LoVo (cell line): ENCODE measurements around the gene ZNF747.
"Not testable (repeated sequence)": the region's sequence is repeated elsewhere in the genome, so short reads cannot be mapped to it uniquely, and the experiment has no call there.

Experiments used
- DNase-seq: peaks from one replicate; pipeline ENCODE4 v3.0.0-alpha.2; 2016; ENCODE audit warnings: low spot score

The ZNF747 gene

DNA sequence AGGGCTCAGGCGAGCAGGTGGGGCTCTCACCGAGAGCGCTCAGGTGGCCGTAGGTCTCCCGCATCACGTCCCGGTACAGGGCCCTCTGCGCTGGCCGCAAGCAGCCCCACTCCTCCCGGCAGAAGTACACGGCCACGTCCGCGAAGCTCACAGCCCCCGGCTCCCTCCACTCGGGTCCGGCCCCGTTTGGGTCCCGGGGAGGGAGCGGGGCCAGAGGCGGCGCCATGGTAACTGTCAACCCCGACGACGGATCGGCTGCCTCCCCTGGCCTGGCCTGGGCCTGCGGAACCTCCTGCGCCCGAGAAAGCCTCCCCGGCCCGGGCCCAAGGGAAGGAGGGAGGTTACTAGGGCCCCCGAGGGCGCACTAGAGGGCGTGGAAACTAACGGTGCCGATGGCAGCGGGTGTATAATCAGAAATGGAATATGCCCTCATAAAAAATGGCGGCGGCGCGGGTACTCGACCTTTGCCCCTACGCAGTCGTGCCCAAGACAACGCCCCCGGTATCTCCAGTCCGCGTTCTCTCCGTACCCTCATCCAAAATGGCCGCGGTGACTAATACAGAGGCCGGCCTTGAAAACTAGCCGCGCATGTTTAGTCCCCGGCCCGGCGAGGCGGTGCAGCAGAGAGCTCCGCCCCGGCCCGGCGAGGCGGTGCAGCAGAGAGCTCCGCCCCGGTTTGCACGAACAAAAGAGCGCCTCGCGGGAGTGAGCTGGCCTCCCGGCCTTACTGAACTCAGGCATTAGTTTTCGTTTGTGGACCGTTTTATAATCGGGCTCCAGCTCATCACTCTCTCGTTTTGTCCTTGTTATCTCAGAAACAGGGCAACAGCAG is 23.5 kb upstream of the ZNF747 start, which contains the start of gene ZNF764:
ZNF764 (minus strand) TSS at position 418 of the 832 bp plus-strand sequence; CDS start at position 226, 192 bp downstream.
- DNase-seq: peak; percentile 98

DNA sequence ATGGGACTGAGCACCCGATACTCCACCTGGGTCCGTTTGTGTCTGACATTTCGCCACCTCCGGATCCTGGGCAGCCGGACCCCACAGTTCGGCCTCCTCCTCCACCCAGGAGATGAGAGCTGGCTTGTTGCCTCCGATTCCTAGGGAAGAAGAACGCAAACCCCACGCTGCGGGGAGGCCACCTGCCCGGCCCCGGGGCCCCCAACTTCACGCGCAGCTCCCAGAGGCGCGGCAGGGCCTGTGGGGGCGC is 23.0 kb upstream of the ZNF747 start:
- no peak for DNase-seq

DNA sequence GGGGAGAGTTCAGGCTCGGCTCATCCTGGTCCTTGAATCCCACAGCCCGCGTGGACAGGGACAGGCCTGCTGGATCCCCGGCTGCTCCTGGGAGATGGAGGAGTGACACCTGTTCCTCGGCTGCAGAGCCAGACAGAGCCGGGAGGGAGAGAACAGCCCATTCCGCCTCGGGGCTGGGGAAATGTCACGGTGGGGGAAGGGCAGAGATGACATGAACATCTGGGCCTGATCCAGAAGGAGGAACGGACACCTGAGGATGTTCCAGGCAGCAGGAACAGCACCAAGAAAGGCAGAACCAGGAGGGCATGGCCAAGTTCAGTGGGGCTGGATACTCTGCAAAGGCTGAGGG is 21.4 kb upstream of the ZNF747 start:
- no peak for DNase-seq

DNA sequence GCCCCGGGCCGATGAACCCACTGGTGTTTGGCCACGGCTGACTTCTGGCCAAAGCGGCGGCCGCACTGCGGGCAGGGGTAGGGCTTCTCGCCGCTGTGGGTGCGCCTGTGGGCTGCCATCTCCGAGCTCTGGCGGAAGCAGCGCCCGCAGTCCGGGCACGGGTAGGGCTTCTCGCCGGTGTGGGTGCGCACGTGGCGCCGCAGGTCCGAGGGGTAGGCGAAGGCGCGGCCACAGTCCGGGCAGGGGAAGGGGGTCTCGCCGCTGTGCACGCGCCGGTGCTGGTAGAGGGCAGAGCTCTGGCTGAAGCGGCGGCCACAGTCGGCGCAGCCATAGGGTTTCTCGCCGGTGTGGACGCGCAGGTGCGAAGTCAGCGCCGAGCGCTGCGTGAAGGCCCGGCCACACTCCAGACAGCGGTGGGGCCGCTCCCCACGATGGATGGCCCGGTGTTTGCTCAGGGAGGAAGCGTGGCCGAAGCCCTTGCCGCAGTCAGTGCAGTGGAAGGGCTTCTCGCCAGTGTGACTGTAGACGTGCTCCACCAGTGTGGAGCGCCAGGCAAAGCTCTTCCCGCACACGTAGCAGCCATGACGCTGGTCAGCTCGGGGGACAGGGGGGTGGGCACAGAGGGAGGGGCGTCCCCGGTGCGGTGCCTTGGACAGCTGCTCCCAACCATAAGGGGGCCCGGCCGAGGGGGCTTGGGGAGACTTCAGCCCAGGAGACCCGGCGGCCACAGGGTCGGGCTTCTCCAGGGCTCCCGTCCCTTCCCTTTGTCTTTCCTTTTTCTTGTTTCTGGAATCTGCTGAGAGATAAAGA is 20.9 kb upstream of the ZNF747 start:
- no peak for DNase-seq

DNA sequence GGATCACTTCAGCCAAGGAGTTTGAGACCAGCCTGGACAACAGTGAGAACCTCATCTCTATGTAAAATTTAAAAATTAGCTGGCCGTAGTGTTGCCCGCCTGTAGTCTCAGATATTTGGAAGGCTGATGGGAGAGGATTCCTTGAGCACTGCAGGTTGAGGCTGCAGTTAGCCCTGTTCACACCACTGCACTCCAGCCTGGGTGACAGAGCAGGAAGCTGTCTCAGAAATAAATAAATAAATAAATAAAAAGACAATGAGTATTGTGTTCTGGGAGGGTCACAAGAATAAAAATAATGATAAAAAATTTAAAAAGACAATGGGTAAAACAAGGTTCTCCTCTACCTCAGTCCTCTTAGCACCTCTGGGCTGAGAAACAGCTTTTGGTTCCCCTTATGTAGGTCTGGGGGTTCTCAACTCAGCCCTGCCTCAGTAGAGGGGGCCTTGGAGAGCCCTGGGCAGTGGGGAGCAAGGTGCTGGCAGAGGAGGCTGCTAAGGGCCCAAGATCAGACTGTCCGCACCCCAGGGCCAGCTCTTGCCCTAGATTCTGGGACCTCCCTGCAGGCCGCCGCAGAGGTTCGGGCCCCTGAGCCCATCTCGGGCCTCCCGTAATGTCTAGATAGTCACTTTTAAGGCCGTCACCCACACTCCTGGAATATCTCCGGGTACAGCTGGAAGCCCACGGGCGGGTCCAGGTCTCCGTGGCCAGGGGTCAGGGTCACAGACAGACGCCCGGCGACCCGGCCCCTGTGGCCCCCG is 20.1 kb upstream of the ZNF747 start:
- no peak for DNase-seq

DNA sequence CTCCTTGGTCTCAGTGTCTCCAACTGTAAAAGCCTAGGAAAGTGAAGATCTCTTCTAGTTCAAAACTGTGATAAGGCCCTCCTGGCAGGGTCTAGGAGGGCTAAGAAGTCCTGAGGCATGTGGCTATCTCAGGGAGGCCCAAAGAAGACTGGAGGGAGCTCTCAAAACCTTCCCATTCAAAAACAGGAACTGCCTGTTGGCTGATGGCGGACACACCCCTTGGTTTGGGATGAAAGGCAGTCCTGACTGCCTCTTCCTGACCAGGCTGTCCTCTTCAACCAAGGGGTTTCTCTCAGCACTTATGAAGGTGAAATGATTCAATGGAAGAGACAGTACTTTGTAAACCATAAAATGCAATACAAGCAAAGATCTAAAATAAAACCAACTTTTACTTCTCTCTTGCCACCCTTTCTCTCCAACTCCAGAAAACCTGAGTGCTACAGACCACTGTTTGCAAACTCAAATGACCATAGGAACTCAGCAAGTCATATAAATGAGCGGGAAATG is 18.8 kb upstream of the ZNF747 start:
- DNase-seq: no peak

DNA sequence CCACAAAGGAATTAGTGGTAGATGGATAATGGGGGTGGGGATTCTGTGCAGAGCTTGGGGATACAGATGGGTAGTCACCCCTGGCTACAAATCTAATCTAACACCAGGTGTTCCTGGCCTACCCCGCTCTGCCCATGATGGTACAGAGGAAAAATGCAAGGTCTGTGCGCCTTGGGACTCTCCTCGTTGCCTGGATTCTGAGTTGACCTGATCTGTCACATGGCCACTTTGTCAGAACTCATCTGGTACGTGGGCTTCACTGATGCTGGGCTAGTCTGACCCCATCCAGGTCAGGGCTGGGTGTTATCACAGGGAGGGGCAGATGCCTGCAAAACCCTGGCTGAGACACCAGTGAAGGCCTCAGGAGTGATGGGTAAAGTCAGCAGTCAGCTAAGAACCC is 18.3 kb upstream of the ZNF747 start:
- no peak for DNase-seq

DNA sequence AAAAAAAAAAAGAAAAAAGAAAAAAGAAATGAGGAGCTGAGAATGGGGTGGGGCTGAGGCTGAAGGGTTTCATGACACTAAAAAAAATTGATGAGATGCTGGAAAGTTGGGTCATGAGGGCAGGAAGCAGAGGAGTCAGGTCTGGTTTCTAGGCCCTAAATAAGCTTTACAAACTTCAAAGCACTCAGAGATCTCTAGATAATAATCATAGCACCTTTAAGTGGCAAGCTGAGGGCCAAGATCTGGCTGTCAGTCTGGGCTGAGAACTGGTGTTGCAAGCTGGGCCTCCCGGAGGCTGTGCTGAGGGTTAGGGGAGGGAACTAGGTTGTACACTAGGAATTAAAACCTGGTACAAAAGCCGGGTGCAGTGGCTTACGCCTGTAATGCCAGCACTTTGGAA is 17.1 kb upstream of the ZNF747 start:
- DNase-seq: no peak

DNA sequence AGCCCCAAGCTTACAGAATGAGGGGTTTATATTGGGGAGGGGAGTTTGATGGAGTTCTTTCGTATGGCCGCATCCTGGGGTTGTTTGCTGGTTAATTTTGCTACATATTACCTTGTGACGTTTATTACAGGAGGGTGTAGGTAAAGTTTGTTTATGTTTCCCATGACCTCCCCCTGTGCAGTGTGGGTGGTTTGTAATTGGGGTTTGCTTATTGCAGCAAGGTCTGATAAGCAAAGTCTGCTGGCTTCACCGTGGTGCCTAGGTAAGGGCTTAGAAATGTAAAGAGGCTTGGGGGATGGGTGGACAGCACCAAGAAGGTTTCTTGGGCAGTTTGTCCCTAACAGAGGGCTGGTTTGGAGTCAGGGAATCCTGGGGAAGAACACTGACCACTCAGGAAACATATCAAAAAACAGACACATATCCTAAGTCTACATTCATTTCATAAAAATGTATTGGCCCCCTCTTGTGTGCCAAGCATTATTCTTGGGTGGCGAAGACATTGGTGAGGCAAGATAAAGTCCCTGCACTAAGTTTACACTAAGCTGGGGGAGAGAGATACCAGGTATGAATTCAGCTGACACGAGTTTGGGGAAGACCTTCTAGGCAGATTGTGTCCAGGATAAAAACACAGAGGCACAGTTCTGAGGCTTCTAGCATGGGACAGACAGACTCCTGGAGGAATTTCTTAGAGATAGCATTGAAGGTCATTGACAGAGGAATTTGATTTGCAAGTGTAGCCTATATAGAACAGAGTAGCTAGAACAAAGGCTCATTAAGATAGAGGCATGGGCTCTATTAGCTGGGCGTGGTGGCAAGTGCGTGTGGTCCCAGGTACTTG is 14.0 kb upstream of the ZNF747 start:
- no peak for DNase-seq

DNA sequence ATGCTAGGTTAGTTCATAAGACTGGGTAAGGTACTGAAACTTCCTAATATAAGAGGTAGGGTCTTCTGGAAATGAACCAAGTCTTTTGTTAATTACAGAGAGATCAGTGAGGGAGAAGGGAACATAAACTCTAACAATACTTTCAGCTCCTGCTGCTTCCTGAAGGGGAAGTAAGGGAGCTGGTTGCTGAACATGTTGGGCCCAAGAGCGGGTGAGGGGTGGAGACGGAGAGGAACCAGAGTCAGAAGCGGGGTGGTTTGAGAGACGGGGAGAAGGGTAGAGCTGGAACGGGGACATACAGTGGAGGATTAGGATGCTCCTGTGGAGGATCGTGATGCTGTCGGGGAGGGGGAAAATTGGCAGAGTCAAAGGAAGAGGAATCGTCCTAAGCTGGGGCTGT is 11.5 kb upstream of the ZNF747 start:
- no peak for DNase-seq

DNA sequence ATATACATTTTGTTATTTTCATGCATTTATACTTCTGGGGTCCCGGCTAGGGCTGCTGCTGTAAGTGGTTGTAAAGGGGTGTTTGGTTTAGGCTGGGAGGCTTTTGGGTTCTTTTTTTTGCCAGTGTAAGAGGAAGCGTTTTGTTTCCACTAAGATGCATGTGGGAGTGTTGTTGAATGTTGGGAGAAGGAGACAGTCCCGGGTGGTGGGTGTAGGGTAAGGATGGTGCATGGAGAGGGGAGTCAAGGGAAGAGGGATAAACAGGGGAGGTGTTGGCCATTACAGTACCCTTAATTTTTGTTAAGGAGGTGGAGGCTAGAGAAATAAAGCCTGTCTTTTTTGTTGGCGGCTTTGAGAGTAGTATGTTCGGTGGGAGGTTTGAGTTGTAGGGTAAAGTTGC is 8.4 kb upstream of the ZNF747 start:
- DNase-seq: no peak

DNA sequence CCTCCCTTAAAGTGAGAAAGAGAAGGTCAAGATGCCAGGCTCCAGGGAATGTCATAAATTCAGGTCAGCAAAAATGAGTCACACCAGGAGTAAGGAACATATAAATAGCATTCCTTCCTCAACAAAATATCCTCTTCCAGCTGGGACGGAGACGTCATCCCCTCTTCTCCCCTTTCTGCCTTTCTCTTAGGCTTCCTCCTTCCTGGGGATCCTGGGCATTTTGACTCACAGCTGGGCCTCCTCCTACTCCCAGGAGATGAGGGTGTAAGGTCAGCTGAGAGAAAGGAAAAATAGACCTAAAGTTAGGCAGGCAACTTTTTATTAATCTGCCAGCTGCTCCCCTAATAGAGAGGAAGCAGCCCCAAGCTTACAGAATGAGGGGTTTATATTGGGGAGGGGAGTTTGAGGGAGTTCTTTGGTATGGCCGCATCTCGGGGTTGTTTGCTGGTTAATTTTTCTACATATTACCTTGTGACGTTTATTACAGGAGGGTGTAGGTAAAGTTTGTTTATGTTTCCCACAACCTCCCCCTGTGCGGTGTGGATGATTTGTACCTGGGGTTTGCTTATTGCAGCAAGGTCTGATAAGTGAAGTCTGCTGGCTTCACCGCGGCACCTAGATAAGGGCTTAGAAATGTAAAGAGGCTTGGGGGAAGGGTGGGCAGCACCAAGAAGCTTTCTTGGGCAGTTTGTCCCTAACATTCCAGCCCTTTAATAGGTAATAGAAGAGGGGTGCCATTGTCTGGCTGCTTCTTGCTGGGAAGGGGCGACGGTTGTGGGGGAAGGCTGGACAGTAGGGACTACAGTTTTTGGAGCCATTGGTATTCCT is 7.1 kb upstream of the ZNF747 start:
- DNase-seq: no peak

DNA sequence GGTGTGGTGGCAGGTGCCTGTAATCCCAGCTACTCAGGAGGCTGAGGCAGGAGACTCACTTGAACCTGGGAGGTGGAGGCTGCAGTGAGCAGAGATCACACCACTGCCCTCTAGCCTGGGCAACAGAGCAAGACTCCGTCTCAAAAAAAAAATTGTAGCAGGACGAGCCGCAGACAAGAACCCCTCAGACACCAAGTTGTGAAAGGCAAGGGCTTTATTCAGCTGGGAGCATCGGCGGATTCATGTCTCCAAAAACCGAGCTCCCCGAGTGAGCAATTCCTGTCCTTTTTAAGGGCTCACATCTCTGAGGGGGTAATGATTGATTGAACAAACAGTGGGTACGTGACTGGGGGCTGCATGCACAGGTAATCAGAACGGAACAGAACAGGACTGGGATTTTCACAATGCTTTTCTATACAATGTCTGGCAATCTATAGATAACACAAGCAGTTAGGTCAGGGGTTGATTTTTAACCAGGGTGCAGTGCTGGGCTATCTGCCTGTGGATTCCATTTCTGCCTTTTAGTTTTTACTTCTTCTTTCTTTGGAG is 6.3 kb upstream of the ZNF747 start:
- not testable (repeated sequence) for DNase-seq

DNA sequence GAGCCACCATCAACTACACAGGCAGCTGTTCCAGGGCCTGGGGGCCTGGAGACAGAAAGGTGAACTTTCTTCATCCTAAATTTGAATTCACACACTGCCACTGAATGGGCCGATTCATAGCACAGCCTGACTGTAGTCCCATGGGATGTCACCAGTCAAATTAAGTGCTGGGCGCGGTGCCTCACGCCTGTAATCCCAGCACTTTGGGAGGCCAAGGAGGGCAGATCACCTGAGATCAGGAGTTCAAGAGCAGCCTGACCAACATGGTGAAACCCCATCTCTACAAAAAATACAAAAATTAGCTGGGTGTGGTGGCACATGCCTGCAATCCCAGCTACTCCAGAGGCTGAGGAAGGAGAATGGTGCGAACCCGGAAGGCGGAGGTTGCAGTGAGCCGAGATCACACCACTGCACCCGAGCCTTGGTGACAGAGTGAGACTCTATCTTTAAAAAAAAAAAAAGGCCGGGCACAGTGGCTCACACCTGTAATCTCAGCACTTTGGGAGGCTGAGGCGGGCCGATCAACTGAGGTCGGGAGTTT is 5.4 kb upstream of the ZNF747 start:
- DNase-seq: not testable (repeated sequence)

DNA sequence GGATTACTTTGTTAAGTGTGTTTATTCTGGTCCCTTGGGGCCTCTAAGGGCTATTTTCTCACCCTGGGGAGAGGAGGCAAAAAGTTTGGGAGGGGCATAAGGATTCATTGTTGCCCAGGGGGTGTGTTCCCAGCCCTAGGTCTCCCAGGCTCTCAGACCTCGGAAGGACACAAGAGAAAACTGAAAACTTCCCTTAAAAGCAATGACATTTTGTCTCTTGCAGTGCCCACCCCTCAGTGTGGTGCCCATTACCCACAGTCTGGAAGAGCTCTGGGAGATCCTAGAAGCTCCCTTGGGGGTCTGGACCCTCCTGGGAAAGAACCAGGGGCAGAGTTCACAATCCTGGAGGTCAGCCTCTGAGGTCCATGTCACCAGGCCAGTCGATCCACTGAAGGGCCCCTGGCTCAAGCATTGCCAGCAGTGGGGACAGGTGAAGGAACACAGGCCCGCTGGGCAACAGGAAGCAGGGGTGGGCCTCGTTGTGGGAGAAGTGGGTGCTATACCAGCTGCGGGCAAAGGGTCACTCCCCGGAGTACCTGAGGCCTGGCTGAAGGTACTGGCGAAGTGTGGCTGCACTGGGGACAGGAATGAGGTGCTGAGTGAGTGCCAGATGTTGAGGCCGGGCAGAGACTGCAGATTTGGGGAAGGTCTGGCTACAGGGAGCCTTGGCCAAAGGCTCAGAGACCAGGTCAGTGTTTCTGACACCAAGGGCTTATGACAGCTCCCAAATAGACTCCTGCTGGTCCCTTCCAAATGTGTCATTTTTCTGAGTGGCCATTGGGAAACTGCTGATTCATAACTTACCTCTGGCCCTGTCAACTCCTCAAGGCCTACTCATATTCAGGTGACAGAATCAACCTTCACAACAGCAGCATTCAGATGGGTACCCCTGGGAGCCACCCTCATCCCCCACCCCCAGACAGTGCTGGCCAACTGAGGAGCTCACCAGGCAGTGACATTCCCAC is 4.6 kb upstream of the ZNF747 start:
- DNase-seq: no peak

DNA sequence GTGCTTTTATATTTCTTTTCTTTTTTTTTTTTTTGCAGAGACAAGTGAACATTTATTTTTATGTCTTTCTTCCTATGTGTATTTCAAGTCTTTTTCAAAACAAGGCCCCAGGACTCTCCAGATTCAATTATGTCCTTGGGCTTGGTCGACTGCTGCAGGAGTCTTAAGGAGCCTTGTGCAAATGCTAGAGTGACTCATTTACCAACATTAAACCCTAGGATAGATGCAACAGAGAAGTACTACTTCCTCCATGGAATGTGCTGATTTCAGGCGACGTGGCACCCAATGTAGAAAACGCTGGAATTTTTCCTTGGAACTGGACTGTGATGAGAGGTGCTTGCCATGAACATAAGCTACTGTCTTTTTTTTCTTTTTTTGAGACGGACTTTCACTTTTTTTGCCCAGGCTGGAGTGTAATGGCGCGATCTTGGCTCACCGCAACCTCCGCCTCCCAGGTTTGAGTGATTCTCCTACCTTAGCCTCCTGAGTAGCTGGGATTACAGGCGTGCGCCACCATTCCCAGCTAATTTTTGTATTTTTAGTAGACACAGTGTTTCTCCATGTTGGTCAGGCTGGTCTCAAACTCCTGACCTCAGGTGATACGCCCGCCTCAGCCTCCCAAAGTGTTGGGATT is 1.9 kb upstream of the ZNF747 start:
- not testable (repeated sequence) for DNase-seq

DNA sequence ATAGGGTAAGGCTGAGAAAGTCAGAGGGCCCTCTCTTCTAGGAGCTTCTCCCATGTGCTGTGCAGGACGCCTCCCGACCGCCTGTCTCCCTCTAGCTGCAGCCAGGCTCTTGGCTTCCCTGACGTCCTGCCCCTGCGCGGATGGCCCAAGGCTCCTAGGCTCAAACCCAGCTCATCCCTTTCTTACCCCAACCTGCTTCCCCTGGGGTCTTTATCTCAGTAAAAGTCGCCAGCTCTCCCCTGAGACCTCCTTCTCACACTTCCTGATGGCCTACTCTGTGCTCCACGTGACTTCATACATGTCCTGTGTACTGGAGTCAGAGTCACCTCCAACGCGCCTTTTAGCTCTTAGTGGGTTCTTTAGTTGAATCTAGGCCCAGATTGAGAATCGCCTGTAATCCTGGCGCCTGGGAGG is 1.1 kb upstream of the ZNF747 start:
- peak; percentile 83 for DNase-seq

DNA sequence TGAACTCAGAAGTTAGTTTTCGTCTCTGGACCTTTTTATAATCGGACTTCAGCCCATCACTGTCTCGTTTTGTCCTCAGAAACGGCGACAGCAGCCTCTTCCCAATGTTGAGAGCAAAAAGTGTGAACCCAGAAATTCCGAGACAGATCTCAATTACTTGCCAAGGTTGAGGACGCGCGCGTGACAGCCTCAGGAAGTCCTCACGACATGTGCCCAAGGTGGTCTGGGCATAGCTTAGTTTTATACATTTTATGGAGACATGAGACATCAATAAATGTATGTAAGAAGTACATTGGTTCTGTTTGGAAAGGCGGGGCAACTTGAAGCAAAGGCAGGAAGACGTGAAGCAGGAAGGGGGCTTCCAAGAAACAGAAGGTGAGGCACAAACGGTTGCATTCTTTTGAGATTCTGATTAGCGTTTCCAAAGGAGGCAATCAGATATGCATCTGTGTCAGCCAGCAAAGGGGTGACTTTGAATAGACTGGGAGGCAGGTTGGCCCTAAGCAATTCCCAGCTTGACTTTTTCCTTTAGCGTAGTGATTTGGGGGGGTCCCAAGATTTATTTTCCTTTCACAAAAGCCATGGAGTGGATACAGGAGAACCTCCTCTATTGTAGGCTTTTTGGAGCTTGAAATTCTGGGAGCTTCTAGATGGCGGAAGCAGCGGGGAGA is 583 bp upstream of the ZNF747 start:
- no peak for DNase-seq
